Adrenal gland (tissue), 12 donors: ENCODE results near the gene PDZRN3. TPM values are rescaled to one million over a fixed set of nuclear protein-coding genes. Genes with fewer than 3 reads are reported as not detected.

Experiments used
- DNase-seq, 7 donors: peaks; one replicate each; pipeline ENCODE4 v3.0.0-alpha.2; 2019 to 2020
- H3K27ac ChIP-seq, 5 donors: fragments of 200-600 bp; sonication (generic) in 4 of 5; 1 replicate in 3 of 5; 2 replicates in 2 of 5; pipeline versions ENCODE4 v1.5.1 to v1.8.0; 2016 to 2020; ENCODE audit warnings: mild to moderate bottlenecking in 1 of 5
- H3K27me3 ChIP-seq: fragments of 200-600 bp; 2 replicates; pipeline ENCODE4 v1.8.0; 2021
- H3K36me3 ChIP-seq, 2 donors: fragments of 200-600 bp; replicated peaks in 1 of 2; 1 replicate in 1 of 2; 2 replicates in 1 of 2; pipeline versions ENCODE4 v1.5.1 to v1.8.0; 2018 to 2022
- H3K4me1 ChIP-seq, 2 donors: fragments of 200-600 bp; replicated peaks in 1 of 2; 1 replicate in 1 of 2; 2 replicates in 1 of 2; pipeline versions ENCODE4 v1.5.1 to v1.8.0; 2018 to 2021
- H3K4me3 ChIP-seq, 4 donors: fragments of 200-600 bp; sonication (generic) in 3 of 4; one replicate each; pipeline ENCODE4 v1.5.1; 2016 to 2018
- H3K9me3 ChIP-seq, 3 donors: fragments of 200-600 bp; sonication (generic) in 1 of 3; replicated peaks in 1 of 3; 1 replicate in 2 of 3; 2 replicates in 1 of 3; pipeline versions ENCODE4 v1.5.1 to v1.8.0; 2016 to 2021
- CTCF ChIP-seq, 6 experiments: fragments of 450-650 bp in 4 of 6; fragments of 200-600 bp in 2 of 6; sonication (generic) in 1 of 6; IDR thresholded peaks; 1 replicate in 5 of 6; 2 replicates in 1 of 6; pipeline versions ENCODE4 v1.5.1 to v1.8.0; 2016 to 2021; ENCODE audit warnings: antibody characterized with exemption in 6 of 6, mild to moderate bottlenecking in 2 of 6, moderate library complexity in 1 of 6
- POLR2A ChIP-seq, 2 donors: fragments of 450-650 bp; IDR thresholded peaks; one replicate each; pipeline ENCODE4 v1.6.1; 2017; ENCODE audit warnings: antibody characterized with exemption in 2 of 2, mild to moderate bottlenecking in 2 of 2, moderate library complexity in 1 of 2
- WGBS, 4 donors: extraction: QIAGEN DNeasy Blood & Tissue Kit in 2 of 4; methylation state at CpG; one replicate each; pipeline versions ENCODE4 v1.1.5 to v1.1.7; 2013 to 2017; 5-methylcytosine and 5-hydroxymethylcytosine counted together
- intact Hi-C, 2 donors: fragments of 100-400 bp; cut with DNase I; formaldehyde crosslinking; loops; one replicate each; pipeline versions ENCODE4 v1.14.1 to v1.15.0; 2022 to 2023
- polyA plus RNA-seq, 3 donors: library from polyadenylated mRNA; stranded (reverse); fragments of 200-250 nt in 2 of 3; fragments of 350-450 nt in 1 of 3; fragmentation: Illumina TruSeq in 1 of 3; extraction: RNeasy Lipid Tissue Mini Kit (QIAGEN cat#74804) in 1 of 3; gene quantifications; one replicate each; pipeline ENCODE4 v1.2.3, GENCODE V29; 2013 to 2014
- total RNA-seq, 9 donors: library from RNA; depleted of rRNA in 4 of 9; stranded (reverse); fragments of >200 nt in 4 of 9; fragments of 120-200 nt in 1 of 9; fragmentation: NEBNext Ultra II Directional in 1 of 9; extraction: Animal tissue kit (Norgen Biotek cat#: 25700) in 1 of 9; gene quantifications; one replicate each; pipeline versions ENCODE4 v1.1.0 to v1.2.4, GENCODE V29; 2013 to 2023
- donor health status: healthy with polysubstance abuse.
- donor health status: Bipolar disorder and iron deficiency.
- donor health status: DM: yes; HTN: yes; CAD: no.
- donor health status: DM: no; HTN: no; CAD: no.
- donor health status: DM: no; HTN: no; CAD: no.
- donor health status: DM: yes; HTN: yes; CAD: no.

PDZRN3 gene
- total and polyA plus RNA-seq, 12 donors = 11.5 to 126 (median 64.1) TPM

- Histone ChIP-seq H3K36me3 (no peaks in the 10 kb centered on the region), H3K4me1 (peaks cover 5 to 23% of the 10 kb centered on the region in 2 donors), H3K27ac (peak overlapping the region in 3 of 5 donors; percentile 21 to 57 (median 35)), H3K4me3 (no peak overlapping the region), H3K9me3 (no peaks in the 10 kb centered on the region), H3K27me3 (no peaks in the 10 kb centered on the region)
- WGBS, 4 donors = 41 to 53% (median 44%) methylated on average over 14 of the region's 14 CpGs
- TF ChIP-seq POLR2A (IDR thresholded peaks at IDR 0.05) (no peak), CTCF (IDR thresholded peaks at IDR 0.05) (peak in 3 of 6 experiments; percentile 19 to 26 (median 26))
- intact Hi-C loops = no loop called here
- peak in 3 of 7 donors; percentile 17 to 26 (median 24) for DNase-seq
These were observed 205.4 kb downstream of the PDZRN3 start for GRCh38 chr3:73419179-73419803.

- H3K27me3 ChIP-seq = no peaks in the 10 kb centered on the region
- WGBS, 4 donors = 74 to 83% (median 76%) methylated on average over 4 of the region's 4 CpGs
- no peaks in the 10 kb centered on the region for H3K9me3 ChIP-seq
- peak overlapping the region in 2 of 5 donors; percentile 35 to 57 for H3K27ac ChIP-seq
- TF ChIP-seq POLR2A (IDR thresholded peaks at IDR 0.05) (no peak), CTCF (IDR thresholded peaks at IDR 0.05) (no peak)
- H3K4me1 ChIP-seq = peaks cover 5 to 23% of the 10 kb centered on the region in 2 donors
- intact Hi-C loops = no loop called here
- H3K4me3 ChIP-seq = no peak overlapping the region
- no peaks in the 10 kb centered on the region for H3K36me3 ChIP-seq
- no peak for DNase-seq
These were observed 206.1 kb downstream of the PDZRN3 start for GRCh38 chr3:73418681-73419080.

GRCh38 chr3:73415118-73415517 lies 209.6 kb downstream of the PDZRN3 start:
- Histone ChIP-seq H3K36me3 (no peaks in the 10 kb centered on the region), H3K4me1 (peaks cover 5 to 28% of the 10 kb centered on the region in 2 donors), H3K4me3 (no peak overlapping the region), H3K27ac (no peak overlapping the region), H3K9me3 (no peaks in the 10 kb centered on the region), H3K27me3 (no peaks in the 10 kb centered on the region)
- intact Hi-C loops = no loop called here
- no peak for DNase-seq
- no peak for TF ChIP-seq CTCF (IDR thresholded peaks at IDR 0.05)
- no peak for TF ChIP-seq POLR2A (IDR thresholded peaks at IDR 0.05)
- WGBS, 4 donors = 90 to 100% (median 92%) methylated on average over 2 of the region's 2 CpGs

- Histone ChIP-seq H3K27ac (no peak overlapping the region), H3K4me1 (peaks cover 0 to 19% of the 10 kb centered on the region in 2 donors), H3K4me3 (no peak overlapping the region), H3K27me3 (no peaks in the 10 kb centered on the region), H3K9me3 (no peaks in the 10 kb centered on the region), H3K36me3 (no peaks in the 10 kb centered on the region)
- DNase-seq = no peak
- 89 to 96% (median 92%) methylated on average over 9 of the region's 9 CpGs for WGBS, 4 donors
- intact Hi-C loops = no loop called here
- no peak for TF ChIP-seq CTCF (IDR thresholded peaks at IDR 0.05)
- TF ChIP-seq POLR2A (IDR thresholded peaks at IDR 0.05) = no peak
These were observed 211.1 kb downstream of the PDZRN3 start for GRCh38 chr3:73413619-73414018.
